GM18499 (cell line): Measurements from ENCODE around the gene MPP3.
"Not testable (repeated sequence)": the region's sequence is repeated elsewhere in the genome, so short reads cannot be mapped to it uniquely, and the experiment has no call there.

ENCODE experiments used
- ATAC-seq: cut with Tn5 transposase; IDR thresholded peaks from one replicate; pipeline ENCODE4 v1.9.1; 2021; ENCODE audit warnings: moderate number of reproducible peaks; ENCODE audit not compliant: insufficient read depth, unreplicated experiment

The MPP3 gene

DNA sequence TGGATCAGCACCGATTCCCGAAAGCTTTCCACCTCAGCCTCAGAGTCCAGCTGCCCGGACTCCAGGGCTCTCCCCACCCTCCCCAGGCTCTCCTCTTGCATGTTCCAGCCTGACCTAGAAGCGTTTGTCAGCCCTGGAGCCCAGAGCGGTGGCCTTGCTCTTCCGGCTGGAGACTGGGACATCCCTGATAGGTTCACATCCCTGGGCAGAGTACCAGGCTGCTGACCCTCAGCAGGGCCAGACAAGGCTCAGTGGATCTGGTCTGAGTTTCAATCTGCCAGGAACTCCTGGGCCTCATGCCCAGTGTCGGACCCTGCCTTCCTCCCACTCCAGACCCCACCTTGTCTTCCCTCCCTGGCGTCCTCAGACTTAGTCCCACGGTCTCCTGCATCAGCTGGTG lies 29.0 kb upstream of the MPP3 start:
- ATAC-seq: no peak

DNA sequence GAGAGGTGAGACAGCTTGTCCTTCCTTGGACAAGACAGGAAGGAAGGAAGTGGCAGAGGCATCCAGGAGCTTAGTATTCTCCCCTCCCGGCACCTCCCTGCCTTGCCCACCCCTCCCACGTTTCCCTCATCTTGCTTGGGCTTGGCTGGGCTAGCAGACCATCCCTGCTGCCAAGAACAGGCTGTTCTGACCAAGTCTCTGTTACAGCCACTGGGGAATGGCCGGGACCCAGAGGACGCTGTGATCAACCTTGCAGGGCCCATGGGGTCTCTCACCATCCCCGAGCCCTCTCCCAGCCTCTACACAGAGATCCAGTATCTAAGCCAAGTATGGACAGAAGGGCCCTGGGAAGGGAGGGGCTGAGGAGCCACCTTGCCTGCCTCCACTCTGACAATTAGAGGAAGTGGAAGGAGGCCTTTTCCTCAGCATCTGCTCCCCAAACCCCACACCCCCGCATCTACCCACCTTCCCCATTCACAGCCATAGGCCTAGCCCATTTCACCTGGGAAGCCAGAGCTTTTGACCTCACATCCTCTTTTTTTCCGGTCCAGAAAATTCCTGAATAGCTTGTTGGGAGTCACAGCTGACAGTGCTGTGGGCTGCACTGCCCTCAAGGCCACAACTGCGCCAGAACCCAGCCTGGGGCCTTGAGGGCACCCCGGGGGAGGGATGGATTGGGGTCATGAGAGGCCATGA lies 28.1 kb upstream of the MPP3 start:
- ATAC-seq: no peak

DNA sequence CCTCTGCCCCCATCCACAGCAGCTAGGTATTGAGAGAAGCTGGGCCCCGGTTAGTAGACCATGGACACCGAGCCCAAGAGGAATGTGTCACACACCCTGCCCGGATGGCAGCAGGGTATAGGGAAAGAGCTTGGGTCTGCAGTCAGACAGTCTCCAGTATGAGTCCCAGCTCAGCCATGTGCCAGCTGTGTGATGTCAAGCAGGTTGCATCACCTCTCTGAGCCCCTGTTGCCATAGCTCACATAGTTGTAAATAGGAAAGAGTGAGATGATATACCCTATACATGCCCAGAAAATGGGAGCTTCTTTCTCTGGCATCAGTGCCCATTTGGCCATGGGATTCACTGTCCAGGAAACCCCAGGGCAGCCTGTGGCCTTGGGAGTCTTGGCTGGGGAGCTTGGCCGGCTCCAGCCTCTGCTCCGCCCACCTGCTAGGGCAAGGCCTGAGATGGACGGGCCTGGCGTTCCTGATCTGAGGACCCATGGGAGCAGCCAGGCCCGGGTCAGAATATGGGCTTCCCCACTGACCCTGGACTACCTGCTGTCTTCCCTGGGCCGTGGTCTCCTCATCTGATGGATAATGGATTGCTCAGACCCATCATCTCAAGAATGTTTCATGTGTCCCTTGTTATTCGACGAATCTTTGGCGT lies 27.3 kb upstream of the MPP3 start:
- ATAC-seq: no peak

DNA sequence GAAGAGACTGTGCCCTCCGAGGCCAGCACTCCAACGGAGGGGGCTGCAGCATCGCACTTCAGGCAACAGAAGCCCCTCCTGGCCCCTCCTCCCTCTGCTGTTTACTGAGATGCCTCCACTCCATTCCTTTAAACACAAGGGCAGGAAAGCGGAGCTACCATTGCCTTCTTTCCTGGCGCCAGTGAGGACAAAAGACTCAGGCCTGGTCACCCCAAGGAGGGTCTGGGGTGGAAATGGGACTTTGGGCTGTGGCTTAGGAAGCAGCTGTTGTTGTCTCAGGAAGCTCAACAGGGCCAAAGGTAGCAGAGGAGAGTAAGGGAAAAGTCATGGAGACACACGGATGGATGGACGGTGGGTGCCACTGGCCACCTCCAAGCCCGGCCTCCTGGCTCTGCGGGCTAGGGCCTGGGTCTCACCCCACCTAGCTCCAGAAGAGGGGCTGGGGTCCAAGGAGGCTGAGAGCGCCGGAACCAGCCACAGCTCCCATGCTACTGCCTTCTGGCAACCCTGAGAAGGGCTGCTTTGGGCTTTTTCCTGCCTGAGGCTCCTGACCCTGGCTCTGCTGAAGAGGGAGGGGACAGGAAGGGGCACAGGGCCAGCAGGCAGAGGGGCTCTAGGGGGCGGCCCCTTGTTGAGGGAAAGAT lies 25.1 kb upstream of the MPP3 start:
- ATAC-seq: no peak

DNA sequence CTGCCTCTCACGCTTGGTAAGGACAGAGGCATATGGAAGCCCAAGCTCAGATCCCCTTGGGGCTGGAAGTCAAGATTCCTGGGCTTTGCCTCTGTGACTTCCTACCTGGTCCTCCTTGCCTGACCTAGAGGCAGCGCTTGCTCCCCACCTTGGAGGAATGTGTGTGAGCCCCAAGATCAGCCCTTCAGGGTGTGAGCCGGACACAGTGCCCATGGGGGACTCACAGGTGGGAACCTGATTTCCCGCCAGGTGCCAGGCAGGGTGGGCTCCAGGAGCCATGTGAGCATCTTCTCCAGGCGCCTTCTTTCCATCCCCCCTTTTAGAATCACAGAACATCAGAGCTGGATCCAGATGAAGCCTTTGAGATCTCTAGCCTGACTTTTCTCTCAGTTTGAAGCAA lies 24.2 kb upstream of the MPP3 start:
- no peak for ATAC-seq

DNA sequence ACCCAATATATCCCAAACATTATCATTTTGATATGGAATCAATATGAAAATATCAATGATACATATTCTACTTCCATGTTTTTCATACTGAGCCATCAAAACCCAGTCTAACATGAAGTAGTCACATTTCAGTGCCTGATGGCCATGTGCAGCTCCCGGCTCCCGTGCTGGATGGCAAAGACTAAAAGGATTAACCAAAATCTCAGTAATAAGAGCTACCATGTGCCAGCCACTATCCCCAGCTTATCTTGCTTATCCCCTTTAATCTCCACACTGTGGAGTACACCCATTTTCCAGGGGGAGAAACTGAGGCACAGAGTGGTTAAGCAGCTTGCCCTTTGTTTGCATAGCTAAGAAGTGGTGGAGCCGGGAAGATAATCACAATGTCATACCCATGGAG lies 23.2 kb upstream of the MPP3 start:
- ATAC-seq: no peak

DNA sequence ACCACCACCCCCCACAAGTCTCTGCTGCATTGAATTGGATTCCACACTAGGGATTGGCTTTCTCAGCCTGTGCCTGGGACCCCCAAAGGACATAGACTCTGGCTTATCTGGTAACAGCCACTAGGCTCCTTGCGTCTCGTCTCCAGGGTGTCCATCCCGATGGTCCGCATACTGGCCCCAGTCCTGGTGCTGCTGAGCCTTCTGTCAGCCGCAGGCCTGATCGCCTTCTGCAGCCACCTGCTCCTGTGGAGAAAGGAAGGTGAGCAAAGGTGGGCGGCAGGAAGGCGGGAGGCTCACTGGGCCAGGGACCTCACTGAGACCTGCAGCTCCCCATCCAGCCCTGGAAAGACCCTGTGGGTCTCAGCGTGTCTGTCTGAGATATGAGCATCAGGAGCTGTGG lies 22.1 kb upstream of the MPP3 start:
- no peak for ATAC-seq

DNA sequence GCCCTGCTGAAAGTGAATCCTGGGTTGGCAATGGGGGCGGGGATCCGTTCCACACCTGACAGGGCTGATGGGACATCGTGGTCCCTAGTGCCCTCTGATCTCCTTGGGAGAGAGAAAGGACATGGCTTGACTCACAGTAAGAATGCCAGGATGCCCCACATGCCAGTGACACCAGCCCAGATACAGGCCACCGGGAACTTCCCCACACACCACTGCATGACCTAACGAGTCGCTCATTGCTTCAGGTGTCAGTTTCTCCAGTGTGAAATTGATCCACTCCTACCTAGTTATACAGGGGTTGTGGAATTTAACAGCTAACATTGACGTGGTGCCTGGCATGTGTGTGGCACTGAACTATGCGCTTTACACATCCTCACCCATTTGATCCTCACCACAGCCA lies 21.6 kb upstream of the MPP3 start:
- no peak for ATAC-seq

DNA sequence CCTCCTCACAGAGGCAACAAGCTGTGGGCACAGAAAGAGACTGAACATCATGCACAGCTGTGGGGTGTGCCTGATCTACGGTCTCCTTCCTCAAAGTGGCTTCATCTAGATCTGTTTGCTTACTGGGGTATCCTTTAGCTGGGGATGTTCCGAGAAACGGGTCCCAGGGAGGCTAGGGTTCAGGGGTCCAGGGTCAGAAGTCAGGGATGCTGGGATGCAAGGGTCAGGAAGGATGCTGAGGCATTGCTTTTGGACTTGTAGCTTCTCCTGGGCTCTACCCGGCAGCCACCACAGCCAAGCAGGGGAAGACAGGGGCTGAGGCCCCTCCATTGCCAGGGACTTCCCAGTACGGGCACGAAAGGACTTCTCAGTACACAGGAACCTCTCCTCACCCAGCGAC lies 20.6 kb upstream of the MPP3 start:
- ATAC-seq: no peak

DNA sequence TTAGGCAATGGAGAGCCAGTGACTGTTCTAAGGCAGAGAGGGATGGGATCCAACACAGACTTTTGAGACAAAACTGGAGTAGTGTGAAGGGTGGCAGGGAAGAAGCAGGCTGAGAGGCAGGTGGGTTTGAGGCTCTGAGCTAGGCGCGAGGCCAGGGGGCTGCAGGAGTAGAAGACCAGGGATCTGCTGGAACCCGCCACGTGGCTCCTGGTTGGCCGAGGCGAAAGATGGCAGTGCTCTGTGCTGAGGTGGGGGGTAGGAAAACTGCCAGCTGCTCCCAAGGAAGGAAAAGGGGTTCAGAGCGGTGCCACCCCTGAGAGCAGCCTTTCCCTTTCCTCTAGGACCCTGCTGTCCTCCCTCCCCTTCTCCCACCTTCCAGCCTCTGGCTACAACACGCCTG lies 19.6 kb upstream of the MPP3 start:
- no peak for ATAC-seq

DNA sequence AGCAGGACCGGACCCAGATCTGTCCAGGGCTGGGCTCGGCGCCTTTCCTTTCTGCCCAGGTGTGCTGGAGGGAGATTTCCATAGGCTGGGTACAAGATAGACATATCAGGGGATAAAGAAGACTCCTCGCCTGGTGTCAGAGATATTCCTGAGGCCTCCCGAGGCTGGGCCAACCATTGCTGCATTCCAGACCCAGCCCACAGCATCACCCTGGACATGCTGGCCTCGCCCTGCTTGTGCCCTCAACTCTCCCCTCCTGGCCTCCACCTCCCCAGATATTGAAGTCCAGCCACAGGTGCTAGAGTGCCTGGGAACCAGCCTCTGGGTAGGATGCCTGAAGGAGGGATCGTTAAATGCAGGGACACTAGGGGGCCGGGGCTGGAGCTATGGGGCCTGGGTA lies 16.2 kb upstream of the MPP3 start:
- ATAC-seq: no peak

DNA sequence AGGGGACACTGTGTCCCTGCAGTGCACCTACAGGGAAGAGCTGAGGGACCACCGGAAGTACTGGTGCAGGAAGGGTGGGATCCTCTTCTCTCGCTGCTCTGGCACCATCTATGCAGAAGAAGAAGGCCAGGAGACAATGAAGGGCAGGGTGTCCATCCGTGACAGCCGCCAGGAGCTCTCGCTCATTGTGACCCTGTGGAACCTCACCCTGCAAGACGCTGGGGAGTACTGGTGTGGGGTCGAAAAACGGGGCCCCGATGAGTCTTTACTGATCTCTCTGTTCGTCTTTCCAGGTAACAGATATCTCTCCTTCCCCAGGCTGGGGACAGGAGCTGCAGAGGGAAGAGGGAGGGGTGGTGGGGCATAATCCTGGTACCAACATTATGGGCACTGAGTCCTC lies 15.7 kb upstream of the MPP3 start:
- ATAC-seq: no peak

DNA sequence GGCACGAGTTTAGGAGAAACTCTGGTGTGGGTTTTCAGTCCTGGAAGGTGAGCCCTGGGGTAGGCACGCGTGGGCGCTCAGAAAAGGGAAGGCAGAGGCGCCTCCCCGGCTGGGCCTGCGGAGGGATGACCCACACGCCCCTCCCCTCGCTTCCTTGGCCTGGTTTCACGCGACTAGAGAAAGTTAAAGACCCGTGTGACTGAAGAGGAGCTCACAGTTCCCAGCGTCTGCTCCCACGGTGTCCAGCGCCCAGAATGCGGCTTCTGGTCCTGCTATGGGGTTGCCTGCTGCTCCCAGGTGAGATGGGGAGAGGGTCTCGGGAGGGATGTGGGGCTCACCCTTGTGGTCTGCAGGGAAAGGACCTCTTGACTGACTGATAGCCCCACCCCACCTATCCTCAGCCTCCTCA lies 14.0 kb upstream of the MPP3 start, which contains the start of gene CD300LG:
TSS of gene CD300LG (plus strand) at position 214 of the 409 bp plus-strand sequence. CDS start at position 255, 41 bp downstream.
- ATAC-seq: no peak

DNA sequence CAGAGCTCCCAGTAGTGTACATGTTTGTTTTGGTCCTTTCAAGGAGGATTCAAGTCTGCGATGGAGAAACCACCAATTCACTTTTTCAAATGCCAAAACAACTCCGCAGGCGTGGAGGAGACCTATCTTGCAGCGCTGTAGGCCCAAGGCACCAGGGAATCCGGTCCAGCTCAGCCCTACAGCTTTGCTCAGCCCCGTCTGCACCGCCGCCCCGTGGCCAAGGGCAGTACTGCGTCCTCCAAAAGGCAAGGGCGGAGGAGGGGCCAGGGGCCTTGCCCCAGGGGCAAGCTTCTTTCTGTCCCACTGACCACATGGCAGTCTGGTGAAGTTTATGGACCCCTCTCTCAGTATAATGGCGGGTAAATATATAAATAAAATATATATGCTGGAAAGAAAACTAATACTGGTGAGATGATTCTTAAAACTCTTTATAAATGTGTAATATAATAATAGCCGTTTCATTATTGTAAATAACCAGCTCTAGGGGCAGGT lies 13.3 kb upstream of the MPP3 start:
- ATAC-seq: no peak

DNA sequence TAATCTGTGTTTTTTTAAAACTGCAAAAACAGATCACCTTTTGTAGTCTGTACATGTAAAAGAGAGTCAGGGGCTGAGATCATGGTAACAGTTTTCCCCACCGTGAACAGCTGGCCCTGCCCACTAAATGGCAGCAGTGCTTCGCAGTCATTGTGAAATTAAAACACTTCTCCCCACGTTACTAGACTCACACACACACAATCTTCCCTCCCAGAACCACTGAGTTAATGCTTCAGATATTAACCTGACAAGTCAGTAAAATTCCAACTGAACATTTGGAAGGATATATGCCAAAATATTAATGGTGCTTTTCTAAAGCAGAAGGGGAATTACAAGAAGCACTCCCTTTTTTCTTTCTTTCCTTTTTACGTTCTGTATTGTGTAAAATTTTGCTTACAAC lies 12.8 kb upstream of the MPP3 start:
- ATAC-seq: no peak

DNA sequence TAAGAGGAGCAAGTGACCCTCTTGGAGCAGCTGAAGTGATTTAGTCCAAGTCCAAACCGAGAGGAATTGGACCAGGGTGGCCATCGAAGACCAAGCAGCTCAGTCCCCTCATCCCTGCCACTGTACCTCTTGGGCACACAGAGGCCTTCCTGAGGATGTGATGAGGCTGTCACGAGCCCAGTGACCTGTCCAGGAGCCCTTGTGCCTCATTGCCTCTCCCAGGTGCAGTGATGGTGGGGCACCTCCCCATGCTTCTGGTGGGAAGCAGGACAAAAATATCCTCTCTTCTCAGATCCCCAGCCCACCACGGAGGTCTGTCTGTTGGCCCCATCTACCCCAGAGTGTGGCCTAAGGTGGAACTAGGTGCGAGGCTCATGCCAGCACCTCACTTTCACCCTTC lies 11.3 kb upstream of the MPP3 start:
- no peak for ATAC-seq

DNA sequence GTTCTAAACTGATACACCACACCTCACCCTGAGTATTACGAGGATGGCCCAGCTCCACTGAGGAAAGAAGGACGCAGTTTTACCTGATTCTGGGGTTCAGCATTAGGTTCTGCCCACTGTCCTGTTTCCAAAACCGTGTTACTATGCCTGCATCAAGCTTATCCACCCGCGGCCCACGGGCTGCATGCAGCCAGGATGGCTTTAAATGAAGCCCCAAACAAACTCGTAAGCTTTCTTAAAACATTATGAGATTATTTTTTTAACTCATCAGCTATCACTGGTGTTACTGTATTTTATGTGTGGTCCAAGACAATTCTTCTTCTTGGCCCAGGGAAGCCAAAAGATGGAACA lies 10.0 kb upstream of the MPP3 start:
- no peak for ATAC-seq

DNA sequence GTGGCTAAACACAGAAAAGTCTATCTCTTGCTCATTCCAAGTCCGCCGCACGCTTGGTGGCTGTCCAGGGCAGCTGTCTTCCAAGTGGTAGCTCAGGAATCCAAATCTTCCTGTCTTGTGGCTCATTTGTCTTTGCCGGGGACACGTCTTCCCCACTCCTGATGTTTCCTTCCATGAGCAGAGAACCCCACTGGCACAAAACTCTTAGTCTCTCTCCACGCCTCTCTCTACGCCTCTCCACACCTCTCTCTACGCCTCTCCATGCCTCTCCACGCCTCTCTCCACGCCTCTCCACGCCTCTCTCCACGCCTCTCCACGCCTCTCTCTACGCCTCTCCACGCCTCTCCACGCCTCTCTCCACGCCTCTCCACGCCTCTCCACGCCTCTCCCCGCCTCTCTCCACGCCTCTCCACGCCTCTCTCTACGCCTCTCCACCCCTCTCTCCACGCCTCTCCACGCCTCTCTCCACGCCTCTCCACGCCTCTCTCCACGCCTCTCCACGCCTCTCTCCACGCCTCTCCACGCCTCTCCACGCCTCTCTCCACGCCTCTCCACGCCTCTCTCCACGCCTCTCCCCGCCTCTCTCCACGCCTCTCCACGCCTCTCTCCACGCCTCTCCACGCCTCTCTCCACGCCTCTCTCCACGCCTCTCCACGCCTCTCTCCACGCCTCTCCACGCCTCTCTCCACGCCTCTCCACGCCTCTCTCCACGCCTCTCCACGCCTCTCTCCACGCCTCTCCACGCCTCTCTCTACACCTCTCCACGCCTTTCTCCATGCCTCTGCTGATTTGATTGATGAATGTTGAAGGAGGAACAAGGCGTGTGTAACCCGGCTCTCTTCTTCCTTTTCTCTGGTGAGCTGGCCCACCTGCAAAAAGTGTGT lies 9.4 kb upstream of the MPP3 start:
- ATAC-seq: not testable (repeated sequence)

DNA sequence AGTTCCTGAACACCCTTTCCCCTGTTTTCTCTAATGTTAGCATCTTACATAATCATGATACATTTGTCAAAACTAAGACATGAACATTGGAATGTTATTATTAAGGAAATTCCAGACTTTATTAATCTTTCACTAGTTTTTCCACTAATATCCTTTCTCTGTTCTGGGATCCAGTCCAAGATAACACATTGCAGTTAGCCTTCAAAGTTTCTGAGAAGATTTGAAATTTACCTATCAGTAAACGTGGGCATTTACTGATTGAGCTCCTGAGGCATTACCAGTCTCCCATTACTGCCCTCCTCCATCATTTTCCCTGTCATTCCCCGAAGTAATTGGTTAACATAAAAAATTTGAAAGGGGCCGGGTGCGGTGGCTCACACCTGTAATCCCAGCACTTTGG lies 8.3 kb upstream of the MPP3 start:
- no peak for ATAC-seq

DNA sequence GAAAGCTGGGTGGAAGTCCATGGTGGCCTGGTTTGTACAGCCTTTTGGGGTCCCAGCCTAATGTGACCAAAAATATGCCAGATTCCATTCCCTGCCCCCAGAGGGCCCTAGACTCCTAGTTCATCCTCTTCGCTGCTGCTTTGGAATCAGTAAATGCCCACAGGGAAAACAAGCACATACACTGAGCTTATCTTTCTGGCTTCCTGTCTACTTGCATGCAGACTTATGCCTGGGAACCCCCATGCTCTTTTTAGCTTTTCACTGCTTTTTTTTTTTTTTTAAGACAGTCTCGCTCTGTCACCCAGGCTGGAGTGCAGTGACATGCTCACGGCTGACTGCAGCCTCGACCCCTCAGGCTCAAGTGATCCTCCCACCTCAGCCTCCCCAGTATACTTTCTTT lies 7.9 kb upstream of the MPP3 start:
- ATAC-seq: no peak

DNA sequence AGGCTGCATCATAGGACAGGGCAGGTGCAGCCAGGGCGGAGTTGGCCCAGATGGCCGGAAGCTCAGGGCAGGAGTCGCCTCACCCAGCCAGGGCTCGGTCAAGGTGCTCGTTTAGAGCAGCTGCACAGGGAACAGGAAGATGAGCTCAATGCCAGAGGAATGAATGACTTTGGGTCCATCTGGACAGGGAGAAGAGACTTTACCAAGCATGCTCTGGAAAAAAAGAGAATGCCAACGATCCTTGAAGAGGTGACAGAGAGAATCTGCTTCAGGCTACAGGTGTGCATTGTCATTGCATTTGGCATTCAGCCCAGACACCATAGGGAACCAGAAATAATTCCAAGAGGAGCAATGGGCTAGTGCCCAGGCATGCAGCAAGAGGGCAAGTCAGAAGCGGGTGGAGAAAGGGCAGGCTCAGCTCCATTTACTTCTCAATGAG lies 6.7 kb upstream of the MPP3 start:
- no peak for ATAC-seq
